PFSK-1 (cell line): ENCODE data around the gene SPINK5.

Experiments used
- FOXP2 ChIP-seq: optimal IDR thresholded peaks from 2 replicates; pipeline ENCODE3; 2011; ENCODE audit warnings: borderline replicate concordance, control low read depth, inconsistent platforms; ENCODE audit not compliant: insufficient read depth; ENCODE audit errors: extremely low read length, extremely low read depth
- POLR2AphosphoS5 ChIP-seq: IDR thresholded peaks from 2 replicates; pipeline ENCODE4 v1.6.1; 2012; ENCODE audit warnings: low read depth, mild to moderate bottlenecking, control low read depth, low read length, moderate library complexity
- REST ChIP-seq, 2 experiments: IDR thresholded peaks; 2 replicates each; pipeline versions ENCODE4 v1.6.1 to v1.8.0; 2011 to 2012; ENCODE audit warnings: low read depth in 2 of 2, low read length in 2 of 2, control low read depth in 1 of 2, inconsistent platforms in 1 of 2, mild to moderate bottlenecking in 1 of 2, moderate library complexity in 1 of 2; ENCODE audit not compliant: insufficient read depth in 1 of 2
- SIN3A ChIP-seq: IDR thresholded peaks from 2 replicates; pipeline ENCODE4 v1.6.1; 2012; ENCODE audit warnings: mild to moderate bottlenecking, low read length, moderate library complexity, borderline replicate concordance; ENCODE audit not compliant: insufficient read depth
- TAF1 ChIP-seq: IDR thresholded peaks from 2 replicates; pipeline ENCODE4 v1.6.1; 2012; ENCODE audit warnings: low read length, control low read depth, borderline replicate concordance; ENCODE audit not compliant: insufficient read depth

Gene SPINK5

GRCh38 chr5:148140846-148141245, 77.1 kb downstream of the SPINK5 start:
- TF ChIP-seq SIN3A (no peak), REST (IDR thresholded peaks at IDR 0.05; ENCODE audit: insufficient read depth in 1 of 2, low read depth in 2 of 2, low read length in 2 of 2) (no peak), TAF1 (no peak), POLR2AphosphoS5 (no peak), FOXP2 (no peak)

GRCh38 chr5:148141645-148142044, 77.9 kb downstream of the SPINK5 start:
- TF ChIP-seq REST (IDR thresholded peaks at IDR 0.05; ENCODE audit: insufficient read depth in 1 of 2, low read depth in 2 of 2, low read length in 2 of 2): no peak
- TF ChIP-seq TAF1: no peak
- TF ChIP-seq FOXP2: no peak
- TF ChIP-seq POLR2AphosphoS5: no peak
- no peak for TF ChIP-seq SIN3A

GRCh38 chr5:148145916-148146315, 82.1 kb downstream of the SPINK5 start:
- TF ChIP-seq SIN3A (no peak), TAF1 (no peak)

- TF ChIP-seq FOXP2: no peak
- TF ChIP-seq POLR2AphosphoS5: no peak
- no peak for TF ChIP-seq SIN3A
- no peak for TF ChIP-seq REST (IDR thresholded peaks at IDR 0.05; ENCODE audit: insufficient read depth in 1 of 2, low read depth in 2 of 2, low read length in 2 of 2)
- no peak for TF ChIP-seq TAF1
Observed at GRCh38 chr5:148146487-148146886, 82.7 kb downstream of the SPINK5 start.

- TF ChIP-seq FOXP2: no peak
- no peak for TF ChIP-seq POLR2AphosphoS5
- no peak for TF ChIP-seq REST (IDR thresholded peaks at IDR 0.05; ENCODE audit: insufficient read depth in 1 of 2, low read depth in 2 of 2, low read length in 2 of 2)
- no peak for TF ChIP-seq SIN3A
- TF ChIP-seq TAF1: no peak
Observed at GRCh38 chr5:148147415-148147814, 83.6 kb downstream of the SPINK5 start.
